ENCODE data around the gene HIP1.
"Not testable (repeated sequence)": the region's sequence is repeated elsewhere in the genome, so short reads cannot be mapped to it uniquely, and the experiment has no call there.

- TF ChIP-seq CTCF (IDR thresholded peaks at IDR 0.05); POLR2A (IDR thresholded peaks at IDR 0.05); POLR2AphosphoS5 (IDR thresholded peaks at IDR 0.05; ENCODE audit: insufficient read depth in 1 of 2, low read depth in 1 of 2): not testable (repeated sequence)
Measured at GRCh38 chr7:75602831-75603230, 135.9 kb downstream of the HIP1 start.
